K562 (cell line): ENCODE data around the gene EXOC6. TPM values are rescaled to one million over a fixed set of nuclear protein-coding genes. Genes with fewer than 3 reads are reported as not detected.

ENCODE experiments used
- ATAC-seq: fragments of 200-7000 bp; cut with Tn5 transposase; 3 replicates; pipeline ENCODE4 v1.9.1; 2020; ENCODE audit warnings: moderate library complexity
- BruUV-seq: library from RNA; stranded (reverse); fragments of 400-500 nt; replicated peaks from 2 replicates; lab custom pipeline; 2021; lab: Mats Ljungman, UMichigan
- CTCF ChIA-PET: fragments of 300-600 bp; formaldehyde crosslinking; extraction: SDS; loops from one replicate; lab custom pipeline; 2021; ENCODE audit warnings: low intra/inter-chr PET ratio; lab: Yijun Ruan, JAX
- POLR2A ChIA-PET: fragments of 300-600, 350-650 bp; sonication (Branson Sonifier 250); formaldehyde crosslinking; extraction: SDS; loops from one replicate; lab custom pipeline; 2021; ENCODE audit warnings: antibody characterized with exemption, inconsistent platforms; lab: Yijun Ruan, JAX
- DNase-seq, 4 experiments: peaks; one replicate each; pipeline versions ENCODE4 v3.0.0 to v3.0.0-alpha.2; 2011 to 2018; ENCODE audit warnings: low spot score in 3 of 4, mixed read lengths in 3 of 4; ENCODE audit errors: extremely low read depth in 1 of 4
- FAIRE-seq: peaks from 2 replicates; lab custom pipeline; 2011; peaks lifted over from hg19 to GRCh38; lab: Jason Lieb, UNC
- H2AFZ ChIP-seq: 2 replicates; pipeline ENCODE4 v1.6.0; 2011; ENCODE audit warnings: low read depth, low read length, control low read depth, inconsistent platforms
- H3K27ac ChIP-seq: fragments of 200-600 bp; 3 replicates; pipeline ENCODE4 v1.8.0; 2011; ENCODE audit warnings: low read depth, mild to moderate bottlenecking, control low read depth, inconsistent platforms, low read length, moderate library complexity, mixed read lengths; ENCODE audit errors: extremely low read depth
- H3K27me3 ChIP-seq, 2 experiments: fragments of 300-600 bp in 1 of 2; 2 replicates in 1 of 2; 3 replicates in 1 of 2; pipeline versions ENCODE4 v1.6.0 to v1.8.0; 2011; ENCODE audit warnings: inconsistent platforms in 2 of 2, low read length in 2 of 2, mild to moderate bottlenecking in 1 of 2, mixed read lengths in 1 of 2, moderate library complexity in 1 of 2; ENCODE audit not compliant: control insufficient read depth in 2 of 2, insufficient read depth in 2 of 2
- H3K36me3 ChIP-seq: fragments of 300-600 bp; 3 replicates; pipeline ENCODE4 v1.8.0; 2011; ENCODE audit warnings: mild to moderate bottlenecking, low read length, inconsistent platforms; ENCODE audit not compliant: control insufficient read depth, insufficient read depth
- H3K4me1 ChIP-seq, 2 experiments: fragments of 200-600 bp in 1 of 2; replicated peaks in 1 of 2; 2 replicates in 1 of 2; 3 replicates in 1 of 2; pipeline versions ENCODE4 v1.5.1 to v1.8.0; 2011; ENCODE audit warnings: inconsistent platforms in 2 of 2, low read length in 2 of 2, mild to moderate bottlenecking in 1 of 2, mixed read lengths in 1 of 2, moderate library complexity in 1 of 2; ENCODE audit not compliant: control insufficient read depth in 2 of 2, insufficient read depth in 2 of 2
- H3K4me2 ChIP-seq: 2 replicates; pipeline ENCODE4 v1.6.1; 2011; ENCODE audit warnings: low read length, control low read depth, inconsistent platforms, mixed read lengths; ENCODE audit not compliant: insufficient read depth
- H3K4me3 ChIP-seq: fragments of 200-600 bp; sonication (generic), shearing (Covaris generic); 2 replicates; pipeline ENCODE4 v1.5.1; 2016; ENCODE audit warnings: control low read depth, inconsistent platforms
- H3K79me2 ChIP-seq: fragments of 200-600 bp; 3 replicates; pipeline ENCODE4 v1.8.0; 2011; ENCODE audit warnings: low read length, inconsistent platforms; ENCODE audit not compliant: control insufficient read depth, insufficient read depth
- H3K9ac ChIP-seq, 2 experiments: 2 replicates each; pipeline versions ENCODE4 v1.6.0 to v1.6.1; 2011; ENCODE audit warnings: low read depth in 2 of 2, low read length in 2 of 2, control low read depth in 1 of 2, inconsistent platforms in 1 of 2, mild to moderate bottlenecking in 1 of 2, mixed read lengths in 1 of 2; ENCODE audit not compliant: insufficient read depth in 1 of 2
- H3K9me1 ChIP-seq: one replicate; pipeline ENCODE4 v1.6.0; 2011; ENCODE audit warnings: inconsistent platforms, mild to moderate bottlenecking, low read length, moderate library complexity; ENCODE audit not compliant: control insufficient read depth, insufficient read depth
- H3K9me3 ChIP-seq: replicated peaks from 2 replicates; pipeline ENCODE4 v1.5.1; 2011; ENCODE audit warnings: low read depth, low read length, inconsistent platforms; ENCODE audit not compliant: control insufficient read depth, insufficient read depth
- H4K20me1 ChIP-seq: replicated peaks from 2 replicates; pipeline ENCODE4 v1.6.1; 2011; ENCODE audit warnings: low read length, inconsistent platforms, mixed read lengths; ENCODE audit not compliant: control insufficient read depth, insufficient read depth
- CBX8 ChIP-seq: fragments of 200-600 bp; sonication (generic); IDR thresholded peaks from 2 replicates; pipeline ENCODE4 v1.6.1; 2012; ENCODE audit warnings: borderline replicate concordance, mixed run types, low read depth, mild to moderate bottlenecking, moderate library complexity, mixed read lengths, low read length, control low read depth, inconsistent platforms; ENCODE audit not compliant: poor library complexity, severe bottlenecking; ENCODE audit errors: extremely low read depth
- DNMT1 ChIP-seq: fragments of 450-650 bp; IDR thresholded peaks from 2 replicates; pipeline ENCODE4 v1.6.1; 2016; ENCODE audit warnings: antibody characterized with exemption, mild to moderate bottlenecking
- HES1 ChIP-seq: fragments of 450-650 bp; IDR thresholded peaks from 2 replicates; pipeline ENCODE4 v1.6.1; 2016; ENCODE audit warnings: low read depth, mild to moderate bottlenecking, moderate library complexity
- HMG20B ChIP-seq: fragments of 250-450 bp; sonication (Bioruptor Pico); IDR thresholded peaks from 2 replicates; pipeline ENCODE4 v1.5.0; 2021; ENCODE audit warnings: mild to moderate bottlenecking
- HNRNPL ChIP-seq: fragments of 200-400 bp; formaldehyde crosslinking; IDR thresholded peaks from 2 replicates; pipeline ENCODE4 v1.6.1; 2017; ENCODE audit warnings: low read depth, mild to moderate bottlenecking, low read length
- HNRNPLL ChIP-seq: fragments of 200-400 bp; formaldehyde crosslinking; IDR thresholded peaks from 2 replicates; pipeline ENCODE4 v1.6.1; 2017; ENCODE audit warnings: low read length, low read depth, mild to moderate bottlenecking; ENCODE audit not compliant: poor library complexity, severe bottlenecking
- L3MBTL2 ChIP-seq: fragments of 450-650 bp; IDR thresholded peaks from 2 replicates; pipeline ENCODE4 v1.6.1; 2016; ENCODE audit warnings: mild to moderate bottlenecking, moderate library complexity
- TAF7 ChIP-seq: fragments of 450-650 bp; IDR thresholded peaks from 2 replicates; pipeline ENCODE4 v1.6.1; 2016; ENCODE audit warnings: missing genetic modification characterization, missing compliant biosample characterization
- ZNF436 ChIP-seq: fragments of 250-450, 450-650 bp; sonication (Bioruptor Pico); formaldehyde crosslinking; IDR thresholded peaks from 2 replicates; pipeline ENCODE4 v1.7.0; 2020; ENCODE audit warnings: mild to moderate bottlenecking
- ZNF445 ChIP-seq: fragments of 250-450 bp; sonication (Bioruptor Pico); IDR thresholded peaks from 2 replicates; pipeline ENCODE4 v1.4.0; 2020; ENCODE audit warnings: low read depth, mild to moderate bottlenecking, moderate library complexity
- in situ Hi-C: fragments of 300-500 bp; cut with MboI; formaldehyde crosslinking; loops from 4 replicates; pipeline ENCODE4 v1.15.0; 2018; ENCODE audit warnings: inconsistent platforms, mixed read lengths
- intact Hi-C: fragments of 100-400 bp; cut with micrococcal nuclease; formaldehyde crosslinking; loops from 2 replicates; pipeline ENCODE4 v1.14.2; 2022
- polyA plus RNA-seq, 8 experiments: library from polyadenylated mRNA; depleted of rRNA in 4 of 8; stranded (reverse) in 5 of 8; unstranded in 3 of 8; fragments of >200 nt; fragmentation: Nextera tagmentation in 2 of 8; fragmentation: Illumina TruSeq in 1 of 8; extraction: Ambion mirVana in 2 of 8; extraction: Trizol in 1 of 8; gene quantifications; 2 replicates each; pipeline versions ENCODE4 v1.2.1 to v1.2.3, GENCODE V29; 2011 to 2014; ENCODE audit warnings: inconsistent platforms in 1 of 8, missing spikeins in 1 of 8
- total RNA-seq, 7 experiments: library from RNA; depleted of rRNA in 6 of 7; stranded (reverse); fragments of >200 nt in 6 of 7; fragmentation: Illumina TruSeq in 2 of 7; extraction: Trizol in 2 of 7; gene quantifications; 2 replicates each; pipeline versions ENCODE4 v1.2.1 to v1.2.3, GENCODE V29; 2011 to 2021; ENCODE audit warnings: low replicate concordance in 1 of 7

The EXOC6 gene
- total and polyA plus RNA-seq, 9 of the 15 experiments (the other 6 are each of a cell fraction or from before 2014, with no cell fraction given) = 13.9 to 42.8 (median 24.9) TPM

GRCh38 chr10:93030409-93030808, 182.1 kb downstream of the EXOC6 start:
- Histone ChIP-seq H3K27me3 (no peaks in the 10 kb centered on the region), H3K4me1 (no peaks in the 10 kb centered on the region; a peak in 1 of 5 replicates), H3K4me2 (no peak overlapping the region), H3K9ac (no peak overlapping the region), H3K27ac (no peak overlapping the region), H4K20me1 (no peaks in the 10 kb centered on the region), H3K4me3 (no peak overlapping the region), H3K36me3 (peaks cover 9% of the 10 kb centered on the region; the same call in 2 of the 3 replicates), H2AFZ (no peak overlapping the region), H3K9me1 (no peaks in the 10 kb centered on the region), H3K9me3 (no peaks in the 10 kb centered on the region; the same call in 1 of the 2 replicates), H3K79me2 (no peaks in the 10 kb centered on the region)
- TF ChIP-seq HMG20B (CRISPR knock-in tag) (no peak), ZNF436 (CRISPR knock-in tag) (no peak), DNMT1 (no peak), L3MBTL2 (no peak), ZNF445 (no peak), HES1 (no peak), HNRNPLL (no peak), CBX8 (no peak), HNRNPL (no peak), TAF7 (tag) (no peak)
- no peak for DNase-seq
- ATAC-seq = no peak
- FAIRE-seq = no peak
- ChIA-PET CTCF (no interaction called here), POLR2A (no interaction called here)
- intact Hi-C loops = no loop called here
- in situ Hi-C loops = no loop called here
- no TSS peak for BruUV-seq
